ENCODE results near the gene RSF1.

GRCh38 chr11:77665240-77665965 lies 155.1 kb downstream of the RSF1 start:
- no peak for TF ChIP-seq POLR2A (IDR thresholded peaks at IDR 0.05)
- TF ChIP-seq CTCF (IDR thresholded peaks at IDR 0.05), result no peak

Measured in Peyer's patch (tissue), 4 donors.